Measurements from ENCODE around the gene ANO4.
"Not testable (repeated sequence)": the region's sequence is repeated elsewhere in the genome, so short reads cannot be mapped to it uniquely, and the experiment has no call there.

ANO4 gene

DNA sequence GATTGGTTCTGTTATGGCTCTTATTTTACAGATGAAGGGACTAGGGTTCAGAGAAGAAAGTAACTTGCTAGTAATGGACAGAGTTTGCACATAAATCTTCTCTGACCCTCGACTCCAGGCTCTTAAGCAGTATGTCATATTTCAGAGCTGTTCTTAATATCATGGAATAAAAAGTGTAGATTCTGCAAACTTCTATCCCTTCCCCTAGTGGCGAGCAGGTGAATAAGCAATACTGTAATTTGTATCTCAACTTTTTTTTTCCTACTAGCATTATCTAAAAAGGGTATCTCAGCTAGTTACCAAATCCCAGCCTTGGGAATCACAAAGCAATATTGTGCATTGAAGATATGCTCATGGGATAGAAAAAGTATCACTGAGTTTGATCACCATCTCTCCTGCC lies 83.2 kb downstream of the ANO4 start:
- no peak for DNase-seq

DNA sequence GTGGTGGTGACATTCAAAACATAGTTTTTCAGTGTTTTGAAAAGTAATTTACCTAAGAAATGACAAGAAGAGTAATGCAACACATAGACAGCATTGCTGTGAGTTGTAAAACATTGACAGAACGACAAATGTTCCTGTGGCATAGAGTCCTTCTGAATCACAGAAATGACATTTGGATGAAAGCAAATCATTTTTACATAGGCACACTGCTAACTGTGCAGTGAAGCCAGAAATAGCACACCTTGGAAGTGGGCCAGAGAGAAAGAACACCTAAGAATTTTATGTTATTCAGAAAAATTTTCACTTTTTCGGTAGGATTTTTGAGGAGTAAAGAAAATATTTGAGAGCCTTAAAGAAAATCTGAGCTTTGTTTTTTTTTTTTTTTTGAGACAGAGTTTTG lies 100.6 kb downstream of the ANO4 start:
- DNase-seq: no peak

DNA sequence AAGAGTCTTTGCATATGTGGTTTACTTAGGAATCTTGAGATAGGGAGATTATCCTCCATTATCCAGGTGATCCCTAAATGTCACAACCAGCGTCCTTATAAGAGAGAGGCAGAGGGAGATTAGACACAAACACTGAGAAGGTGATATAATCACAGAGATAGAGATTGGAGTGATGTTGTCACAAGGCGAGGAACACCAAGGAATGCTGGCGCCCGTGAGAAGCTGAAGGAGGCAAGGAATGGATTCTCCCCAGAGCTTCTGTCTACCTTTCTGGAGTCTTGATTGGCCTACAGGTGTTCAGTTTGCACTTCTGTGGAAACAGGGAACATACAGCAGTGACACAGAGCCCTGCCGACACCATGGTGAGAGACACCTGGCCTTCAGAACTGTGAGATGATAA lies 101.6 kb downstream of the ANO4 start:
- DNase-seq: no peak

DNA sequence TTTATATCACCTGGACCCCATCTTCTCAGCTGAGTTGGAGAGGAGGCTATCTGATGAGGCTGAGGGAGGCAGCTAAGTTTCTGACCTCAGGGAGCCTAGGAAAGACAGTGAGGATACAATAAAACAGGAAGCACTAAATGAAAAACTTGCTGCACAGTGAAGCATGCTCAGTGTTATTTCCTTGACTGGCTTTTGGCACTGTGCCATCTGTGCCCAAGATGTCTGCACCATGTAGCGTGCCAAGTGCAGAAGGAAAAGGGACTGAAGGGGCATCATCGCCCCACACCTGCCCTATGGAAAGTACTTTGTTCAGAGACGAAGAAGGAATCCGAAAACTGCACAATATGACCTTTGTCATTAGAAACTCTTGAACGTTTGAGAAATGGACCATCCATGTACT lies 102.7 kb downstream of the ANO4 start:
- no peak for DNase-seq

DNA sequence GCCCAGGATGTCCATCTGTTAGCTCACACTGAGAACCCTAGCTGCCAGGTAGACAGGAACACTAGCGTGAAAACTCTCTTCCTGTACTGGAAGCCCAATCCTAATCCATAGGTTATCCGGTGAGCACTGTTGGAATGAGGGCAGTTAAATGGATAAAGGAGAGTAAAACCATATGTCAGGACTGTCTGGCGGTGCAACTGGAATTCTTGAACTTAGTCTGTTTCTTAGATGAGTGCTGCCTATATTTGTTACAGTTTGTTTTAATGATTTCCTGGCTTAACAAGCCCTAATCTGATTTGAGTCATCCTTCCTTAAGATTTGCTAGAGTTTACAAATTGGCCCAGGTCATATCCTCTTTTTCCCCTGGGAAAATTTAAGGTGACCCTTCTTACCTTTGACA lies 104.7 kb downstream of the ANO4 start:
- DNase-seq: no peak

DNA sequence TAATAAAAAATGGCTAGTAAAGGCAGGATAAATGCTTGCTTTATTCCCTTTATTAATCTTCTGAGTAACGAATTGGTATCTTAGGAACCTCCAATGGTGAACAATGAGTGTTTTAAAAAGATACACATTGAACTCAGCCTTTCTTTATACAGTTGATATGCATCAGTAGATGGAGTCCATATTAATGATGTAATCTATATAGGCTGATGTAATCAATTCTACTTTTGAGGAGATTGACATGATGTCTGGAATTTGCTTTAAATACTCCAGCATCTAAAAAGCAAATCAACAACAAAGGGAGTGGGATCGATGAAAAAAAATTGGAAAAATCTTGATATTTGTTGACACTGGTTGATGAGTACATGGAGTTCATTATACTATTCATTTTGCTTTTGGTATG lies 106.2 kb downstream of the ANO4 start:
- no peak for DNase-seq

DNA sequence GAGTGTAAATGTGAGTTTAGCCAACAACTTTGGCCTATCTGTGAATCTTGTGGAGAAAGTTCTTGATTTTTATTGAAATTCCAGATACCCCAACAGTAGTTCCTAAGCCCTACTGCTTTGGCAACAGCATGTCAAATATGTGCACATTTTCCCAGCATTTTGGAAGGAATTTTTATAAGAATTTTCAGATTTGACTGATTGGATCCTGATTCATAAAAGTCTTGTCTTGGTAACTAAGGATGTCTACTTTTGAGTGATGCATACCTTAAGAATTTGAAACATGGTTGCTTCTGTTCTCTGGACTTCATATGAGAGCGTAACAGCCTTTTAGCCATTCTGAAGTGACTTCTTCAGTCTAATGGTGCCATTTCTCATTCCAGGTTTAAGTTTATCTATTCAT lies 106.7 kb downstream of the ANO4 start:
- DNase-seq: no peak

DNA sequence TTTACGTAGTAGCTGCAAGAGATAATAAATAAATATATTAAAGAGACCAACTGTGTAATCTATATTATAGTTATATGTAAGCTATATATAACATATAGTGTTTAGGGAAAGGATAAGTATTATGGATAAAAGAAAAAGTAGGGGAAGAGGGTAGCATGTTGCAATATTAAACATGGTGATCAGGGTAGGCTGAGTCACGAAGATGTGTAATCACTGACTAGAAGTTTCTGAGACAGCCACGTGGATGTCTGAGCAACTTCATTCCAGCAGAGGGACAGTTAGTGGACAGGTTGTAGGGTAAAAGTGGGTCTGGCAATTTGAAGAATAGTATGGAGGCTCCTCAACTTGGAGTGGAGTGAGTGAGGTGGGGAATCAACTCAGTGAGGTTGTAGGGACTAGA lies 109.7 kb downstream of the ANO4 start:
- DNase-seq: no peak

DNA sequence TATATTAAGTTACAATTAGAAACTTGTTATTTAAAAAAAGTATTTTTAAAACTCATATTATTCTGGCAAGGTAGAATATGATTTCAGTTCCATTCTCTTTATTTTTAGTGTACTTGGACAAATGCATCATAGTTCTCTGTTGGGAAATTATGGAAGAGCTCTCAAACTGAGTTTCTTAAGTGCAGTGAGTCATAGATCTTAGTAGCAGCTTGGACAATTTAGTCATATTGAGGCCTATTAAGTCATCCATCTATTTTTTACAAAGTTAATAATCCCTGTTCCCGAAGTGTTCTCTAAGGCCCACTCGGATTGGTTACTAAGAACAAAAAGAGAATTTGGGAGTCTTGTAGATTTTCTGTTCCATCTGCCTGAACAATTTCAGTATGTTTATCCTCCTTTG lies 113.9 kb downstream of the ANO4 start:
- no peak for DNase-seq

DNA sequence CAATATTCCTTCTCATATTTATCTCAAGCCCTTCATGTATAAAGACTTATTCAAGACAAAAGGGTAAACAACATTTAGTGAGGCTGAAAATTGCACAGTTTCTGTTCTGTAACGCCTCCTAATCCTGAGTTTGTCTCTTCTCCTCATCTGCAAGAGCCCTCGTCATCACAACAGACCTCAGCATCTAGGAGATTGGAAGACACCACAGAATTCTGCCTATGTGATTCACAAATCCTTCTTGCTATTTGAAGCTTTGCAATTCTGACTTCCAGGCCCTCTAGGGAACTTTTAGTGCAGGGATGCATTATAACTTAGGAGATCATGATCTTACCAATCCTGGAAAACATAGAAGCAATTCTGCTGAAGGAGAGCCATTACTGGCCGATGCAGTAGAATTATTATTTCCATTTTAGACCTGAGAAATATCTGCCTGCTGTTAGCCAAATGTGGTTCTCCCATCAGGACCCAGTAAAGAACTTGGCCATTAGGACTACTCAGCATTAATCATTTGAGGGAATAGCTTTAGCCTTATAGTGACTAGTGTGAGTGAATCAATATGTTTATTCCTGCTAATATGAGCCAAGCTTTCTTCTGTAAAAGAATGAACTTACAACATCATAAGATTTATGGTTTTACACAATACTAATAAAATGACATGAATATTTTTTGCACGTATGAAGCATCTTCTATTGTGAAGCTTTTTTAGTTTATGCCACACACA lies 119.5 kb downstream of the ANO4 start:
- no peak for DNase-seq

DNA sequence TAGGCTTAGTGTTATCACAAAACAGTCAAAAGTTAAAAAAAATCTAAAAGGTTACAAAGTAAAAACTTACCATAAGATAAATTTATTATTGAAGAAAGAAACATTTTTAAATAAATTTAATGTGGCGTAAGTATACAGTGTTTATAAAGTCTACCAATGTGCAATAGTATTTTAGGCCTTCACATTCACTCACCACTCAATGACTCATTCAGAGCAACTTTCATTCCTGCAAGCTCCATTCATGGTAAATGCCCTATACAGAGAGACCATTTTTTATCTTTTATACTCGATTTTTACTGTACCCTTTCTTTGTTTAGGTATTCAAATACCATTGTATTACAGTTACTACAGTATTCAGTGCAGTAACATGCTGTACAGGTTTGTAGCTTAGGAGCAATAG lies 124.5 kb downstream of the ANO4 start:
- no peak for DNase-seq

DNA sequence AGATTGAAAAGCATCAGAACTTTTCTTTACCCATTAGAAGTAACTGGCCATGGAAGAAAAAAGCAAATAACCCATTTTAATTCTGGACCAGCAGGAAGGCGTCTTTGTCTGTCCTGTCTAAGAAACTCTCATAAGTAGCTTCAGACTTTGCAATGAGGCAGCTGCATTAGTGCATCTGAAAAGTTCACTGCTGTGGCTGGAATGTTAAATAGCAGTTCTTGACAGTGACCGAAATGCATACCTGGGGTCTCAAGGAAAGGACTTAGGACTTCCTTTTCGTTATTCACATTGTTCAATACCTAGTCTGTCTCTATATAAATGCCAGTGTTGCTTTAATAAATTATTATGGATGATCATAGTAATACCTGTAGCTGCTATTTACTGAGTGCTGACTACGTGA lies 125.9 kb downstream of the ANO4 start:
- DNase-seq: no peak

DNA sequence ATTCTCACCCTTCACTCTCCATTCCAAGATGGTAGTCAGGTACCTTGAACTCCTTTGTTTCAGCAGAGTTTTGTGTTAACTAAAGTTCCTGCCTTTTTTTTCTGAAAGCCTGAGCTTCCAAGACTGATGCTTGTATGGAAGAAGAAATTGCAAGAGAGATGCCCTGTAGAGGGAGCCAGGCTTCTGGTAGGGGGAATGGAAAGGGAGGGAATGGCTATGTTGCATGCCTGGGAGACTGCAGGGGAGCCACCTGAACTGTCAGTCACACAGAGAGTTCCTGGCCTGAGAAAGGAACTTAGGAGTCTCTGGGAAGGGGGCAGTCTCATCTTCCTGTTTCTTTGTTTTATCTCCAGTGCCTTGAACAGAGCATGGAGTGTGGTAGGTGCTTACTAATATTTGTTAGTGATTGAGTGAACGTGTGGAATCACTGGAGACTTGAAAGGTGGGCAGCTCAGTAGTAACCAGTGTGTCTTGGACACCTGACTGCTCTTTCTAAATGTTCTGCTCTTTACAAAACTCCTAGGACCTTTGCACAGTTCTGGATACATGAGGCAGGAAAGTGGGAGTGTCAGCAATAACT lies 132.2 kb downstream of the ANO4 start:
- DNase-seq: no peak

DNA sequence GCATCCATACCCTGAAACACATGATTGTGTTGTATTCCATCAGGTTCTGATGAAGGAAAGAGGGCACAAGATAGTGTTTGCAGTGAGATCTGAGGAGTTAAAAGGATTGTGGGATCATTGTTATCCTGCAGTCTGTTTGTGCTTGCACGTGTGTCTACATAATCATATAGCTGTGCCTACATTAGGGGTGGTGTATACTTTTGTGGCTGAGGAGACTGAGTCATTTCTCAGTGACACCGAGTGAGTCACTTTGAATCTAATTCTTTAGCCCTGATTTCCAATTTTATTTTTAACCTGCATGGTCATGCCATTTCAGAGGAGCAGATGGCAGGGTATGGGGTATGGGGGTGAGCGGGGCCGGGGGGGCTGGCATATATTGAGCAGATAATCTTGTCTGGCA lies 133.2 kb downstream of the ANO4 start:
- DNase-seq: no peak

DNA sequence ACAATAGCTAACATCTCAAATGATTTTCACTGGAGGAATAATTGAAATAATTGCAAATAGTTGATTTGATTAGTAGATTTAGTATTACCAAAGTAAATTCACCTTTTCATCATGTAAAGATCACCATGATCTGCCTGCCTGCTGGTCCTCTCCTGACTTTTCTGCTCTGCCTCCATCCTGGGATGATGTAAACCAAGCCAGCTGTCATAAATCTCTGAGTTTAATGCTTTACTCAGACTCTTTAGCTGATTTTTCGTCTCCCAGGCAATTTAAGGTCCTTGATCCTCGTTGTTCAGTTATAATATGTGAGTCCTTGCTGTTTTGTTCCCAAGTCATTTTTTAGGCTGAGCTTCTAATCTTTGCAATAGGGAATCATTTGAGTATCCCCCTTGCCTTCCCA lies 138.0 kb downstream of the ANO4 start:
- no peak for DNase-seq

DNA sequence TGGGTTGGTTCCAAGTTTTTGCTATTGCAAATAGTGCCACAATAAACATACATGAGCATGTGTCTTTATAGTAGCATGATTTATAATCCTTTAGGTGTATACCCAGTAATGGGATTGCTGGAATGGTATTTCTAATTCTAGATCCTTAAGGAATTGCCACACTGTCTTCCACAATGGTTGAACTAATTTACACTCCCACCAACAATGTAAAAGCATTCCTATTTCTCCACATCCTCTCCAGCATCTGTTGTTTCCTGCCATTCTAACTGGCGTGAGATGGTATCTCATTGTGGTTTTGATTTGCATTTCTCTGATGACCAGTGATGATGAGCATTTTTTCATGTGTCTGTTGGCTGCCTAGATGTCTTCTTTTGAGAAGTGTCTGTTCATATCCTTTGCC lies 139.0 kb downstream of the ANO4 start:
- DNase-seq: not testable (repeated sequence)

DNA sequence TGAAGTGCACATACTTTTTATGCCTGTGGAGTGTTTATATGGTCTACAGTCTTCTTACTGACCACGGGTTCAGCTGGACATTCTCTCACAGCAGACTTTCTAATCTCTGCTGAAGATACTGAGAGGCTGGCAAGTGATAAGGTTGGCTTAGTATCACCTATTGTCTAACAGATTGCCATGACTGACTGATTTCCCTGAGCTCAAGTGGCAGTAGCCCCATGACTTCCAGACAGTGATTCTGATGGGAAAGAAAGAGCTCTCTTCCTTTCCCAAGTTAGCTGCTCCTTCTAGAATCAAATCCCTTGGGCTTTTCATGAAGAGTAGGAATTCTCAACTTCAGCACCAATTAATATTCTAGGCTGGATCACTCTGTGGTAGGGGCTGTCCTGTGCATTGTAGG lies 141.4 kb downstream of the ANO4 start:
- DNase-seq: no peak

DNA sequence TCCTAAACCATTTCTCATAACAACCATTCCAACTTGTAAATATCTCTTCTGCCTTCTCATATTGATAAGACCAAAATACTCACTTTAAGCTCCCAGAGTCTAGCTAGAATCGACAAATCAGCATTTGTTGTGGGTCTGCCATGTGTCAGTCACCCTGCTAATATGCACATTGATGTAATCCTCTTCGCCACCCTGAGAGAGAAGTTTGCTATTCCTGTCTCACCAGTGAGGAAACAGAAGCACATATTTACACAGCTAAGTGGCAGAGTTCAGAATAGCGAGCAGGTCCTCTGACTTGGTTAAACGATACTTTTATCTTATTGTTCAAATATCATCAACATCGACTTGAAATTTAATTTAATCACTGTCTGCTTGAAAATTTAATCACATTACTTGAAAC lies 142.1 kb downstream of the ANO4 start:
- no peak for DNase-seq

DNA sequence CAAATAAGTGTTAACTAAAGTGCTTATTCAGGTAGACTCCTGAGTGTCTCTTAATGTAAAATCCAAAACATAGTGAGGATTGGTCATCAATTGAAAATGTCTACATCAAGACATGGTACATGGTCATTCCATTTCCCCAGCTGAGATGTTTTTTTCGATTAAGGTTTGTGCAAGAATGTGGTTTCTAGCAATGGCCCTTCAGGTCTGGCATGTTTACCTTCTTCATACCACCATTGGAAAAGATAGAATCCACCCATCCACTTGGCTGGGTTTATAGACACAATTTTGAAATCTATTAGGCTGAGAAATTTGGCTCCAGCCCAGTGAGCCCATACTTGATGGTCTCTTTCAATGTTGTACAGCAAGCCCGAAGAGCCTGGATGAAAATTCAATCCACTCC lies 145.9 kb downstream of the ANO4 start:
- DNase-seq: no peak

DNA sequence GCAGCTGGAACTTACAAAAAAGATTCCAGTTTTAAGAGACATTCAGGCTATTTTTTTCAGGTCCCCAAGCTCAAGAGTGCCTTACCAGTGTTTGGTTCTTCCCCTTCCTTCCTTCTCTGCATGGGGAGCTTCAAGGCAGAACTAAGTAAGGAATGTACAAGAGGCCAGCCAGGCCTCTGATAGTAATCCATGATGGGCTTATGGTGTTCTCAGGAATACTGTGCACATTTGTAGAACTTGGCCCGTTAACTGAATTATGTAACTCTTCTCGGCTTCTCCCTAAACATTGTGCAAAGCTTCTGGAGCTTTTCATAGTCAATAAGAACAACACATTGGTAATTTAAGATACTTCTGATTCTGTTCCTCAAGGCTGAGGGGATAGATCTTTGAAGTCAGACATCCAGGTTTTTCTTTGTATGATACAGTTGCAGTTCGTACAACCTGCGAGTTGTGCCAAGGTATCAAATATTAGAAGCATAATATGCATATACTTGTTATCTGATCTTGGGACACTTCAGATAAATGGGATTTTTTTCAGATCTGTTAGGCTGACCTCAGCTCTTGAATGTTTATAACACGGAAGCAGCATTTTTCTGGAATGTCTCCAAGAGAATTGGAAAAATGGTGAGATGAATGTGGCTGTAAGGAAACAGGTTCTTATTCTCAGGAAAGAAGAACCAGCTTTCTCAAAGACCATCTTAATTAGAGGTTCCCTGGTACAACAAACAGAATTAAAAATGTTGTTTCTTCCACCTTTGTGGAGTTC lies 148.6 kb downstream of the ANO4 start:
- DNase-seq: no peak

DNA sequence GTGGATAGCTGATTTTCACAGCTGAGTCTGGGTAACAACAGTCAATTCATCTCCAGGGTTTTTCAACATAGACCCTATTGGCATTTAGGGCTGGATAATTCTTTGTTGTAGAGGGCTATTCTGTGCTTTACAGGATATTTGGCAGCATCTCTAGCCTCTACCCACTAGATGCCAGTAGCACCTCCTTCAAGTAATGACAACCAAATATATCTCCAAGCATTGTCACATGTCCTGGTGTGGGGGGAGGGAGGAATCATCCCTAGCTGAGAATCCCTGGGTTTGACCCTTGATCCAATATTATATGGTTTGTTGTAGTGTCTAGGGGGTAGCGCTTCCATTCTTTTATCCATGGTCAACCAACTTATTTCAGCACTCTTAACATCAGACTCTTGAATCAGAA lies 157.2 kb downstream of the ANO4 start:
- no peak for DNase-seq

DNA sequence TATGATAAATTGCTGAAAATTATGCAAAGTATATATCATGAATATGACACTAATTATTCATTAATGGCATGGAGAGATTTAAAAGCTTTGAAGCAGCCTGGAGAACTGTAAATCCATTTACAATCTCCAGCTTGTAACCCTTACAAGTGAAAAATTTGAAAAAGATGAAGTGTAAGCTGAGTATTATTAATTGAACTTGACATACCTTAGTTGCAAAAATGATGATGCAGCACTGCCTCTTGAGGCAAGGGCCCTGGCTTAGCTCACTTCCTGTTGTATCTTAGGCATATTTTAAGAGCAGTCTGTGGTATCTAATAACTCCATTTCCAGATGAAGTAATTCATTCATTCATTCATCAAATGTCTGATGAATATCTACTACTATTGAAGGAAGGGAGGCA lies 158.6 kb downstream of the ANO4 start:
- no peak for DNase-seq

DNA sequence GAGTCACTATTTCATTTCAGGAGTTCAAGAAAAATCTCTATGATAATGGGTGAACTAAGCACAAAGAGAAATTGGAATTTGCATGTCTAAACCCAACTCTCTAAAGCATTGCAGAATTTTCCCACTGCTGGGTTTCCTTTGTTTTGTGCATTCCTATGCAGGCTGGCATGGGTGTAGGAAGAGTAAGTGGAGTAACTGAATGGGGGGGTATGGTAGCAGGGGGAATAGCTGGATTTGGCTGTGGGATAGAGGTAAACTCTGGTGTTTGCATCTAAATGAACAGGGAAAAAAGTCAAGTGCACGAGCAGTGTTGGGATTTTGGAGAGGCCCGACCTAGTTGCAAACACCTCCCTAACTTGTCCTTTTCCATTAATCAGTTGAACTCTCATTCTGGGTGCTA lies 159.1 kb downstream of the ANO4 start:
- DNase-seq: no peak

DNA sequence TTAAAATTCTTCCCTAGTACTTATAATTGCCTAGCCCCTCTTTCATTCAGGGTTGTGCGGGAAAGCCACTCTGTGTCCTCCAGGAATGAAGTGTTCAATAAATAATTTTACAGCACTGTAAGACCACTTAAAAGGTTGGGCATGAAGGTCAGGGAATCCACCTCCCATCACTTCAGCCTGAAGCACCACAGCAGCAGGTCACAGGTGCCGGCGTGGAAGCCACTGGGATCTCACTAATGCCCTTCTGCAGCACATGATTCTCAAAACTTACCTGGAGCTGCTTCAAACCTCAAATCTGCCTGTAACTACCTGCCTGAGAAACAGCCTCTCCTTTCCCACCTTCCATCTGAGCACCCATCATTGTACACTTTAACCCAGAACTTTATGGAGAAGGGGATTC lies 159.5 kb downstream of the ANO4 start:
- no peak for DNase-seq

DNA sequence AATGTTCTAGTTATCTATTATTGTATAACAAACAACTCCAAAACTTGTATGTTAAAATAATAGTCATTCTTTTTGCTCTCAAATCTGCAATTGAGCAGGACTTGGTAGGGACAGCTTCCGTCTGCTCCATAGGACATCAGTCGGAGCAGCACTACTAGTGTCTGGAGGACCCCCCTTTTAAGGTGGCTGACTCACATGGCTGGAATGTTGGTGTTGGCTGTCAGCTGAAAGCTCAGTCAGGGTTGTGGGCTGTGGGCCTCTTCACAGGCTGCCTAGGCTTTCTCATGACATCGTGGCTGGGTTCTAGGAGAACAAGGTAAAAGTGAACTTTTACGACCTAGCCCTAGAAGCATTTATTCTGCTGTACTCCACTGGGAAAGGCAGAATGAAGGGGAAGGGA lies 160.6 kb downstream of the ANO4 start:
- DNase-seq: no peak
